H1 (cell line): ENCODE measurements around the gene NGEF. TPM values are rescaled to one million over a fixed set of nuclear protein-coding genes. Genes with fewer than 3 reads are reported as not detected.

ENCODE experiments used
- CTCF ChIA-PET: fragments of 300-600 bp; sonication (Branson Sonifier 250); formaldehyde crosslinking; loops from one replicate; lab custom pipeline; 2021; ENCODE audit not compliant: partially characterized antibody; lab: Charles Lee
- POLR2A ChIA-PET: fragments of 300-600 bp; sonication (Branson Sonifier 250); formaldehyde crosslinking; loops from one replicate; lab custom pipeline; 2021; ENCODE audit warnings: inconsistent platforms; ENCODE audit not compliant: partially characterized antibody; lab: Charles Lee
- DNase-seq, 2 experiments: peaks; one replicate each; pipeline versions ENCODE4 v3.0.0 to v3.0.0-alpha.2; 2010 to 2022; ENCODE audit warnings: low spot score in 2 of 2, low read depth in 1 of 2, mixed read lengths in 1 of 2
- FAIRE-seq: peaks from 2 replicates; lab custom pipeline; 2011; peaks lifted over from hg19 to GRCh38; lab: Jason Lieb, UNC
- H2AFZ ChIP-seq: 2 replicates; pipeline ENCODE4 v1.8.1; 2012; ENCODE audit warnings: low read length, inconsistent platforms
- H2AK5ac ChIP-seq: 2 replicates; pipeline ENCODE4 v1.6.1; 2013; ENCODE audit warnings: low read depth, low read length
- H2BK120ac ChIP-seq: replicated peaks from 2 replicates; pipeline ENCODE3; 2013; ENCODE audit warnings: low read depth, low read length, inconsistent platforms
- H2BK12ac ChIP-seq: 2 replicates; pipeline ENCODE4 v1.6.1; 2013; ENCODE audit warnings: low read depth, low read length
- H2BK15ac ChIP-seq: 2 replicates; pipeline ENCODE4 v1.6.1; 2013; ENCODE audit warnings: low read length
- H2BK20ac ChIP-seq: 2 replicates; pipeline ENCODE4 v1.6.1; 2013; ENCODE audit warnings: low read length
- H2BK5ac ChIP-seq: 2 replicates; pipeline ENCODE4 v1.6.1; 2013; ENCODE audit warnings: low read depth, low read length
- H3K14ac ChIP-seq: 2 replicates; pipeline ENCODE4 v1.6.1; 2013; ENCODE audit warnings: inconsistent platforms; ENCODE audit not compliant: insufficient read length
- H3K18ac ChIP-seq: 2 replicates; pipeline ENCODE4 v1.6.1; 2013; ENCODE audit warnings: low read length; ENCODE audit errors: extremely low read depth
- H3K23ac ChIP-seq: 2 replicates; pipeline ENCODE4 v1.6.1; 2013; ENCODE audit warnings: inconsistent platforms; ENCODE audit not compliant: insufficient read length
- H3K23me2 ChIP-seq: 2 replicates; pipeline ENCODE4 v1.6.1; 2013; ENCODE audit warnings: low read depth, low read length
- H3K27ac ChIP-seq: 2 replicates; pipeline ENCODE4 v1.6.1; 2011; ENCODE audit warnings: low read depth, low read length, inconsistent platforms
- H3K27me3 ChIP-seq, 4 experiments: replicated peaks in 1 of 4; 1 replicate in 1 of 4; 2 replicates in 3 of 4; pipeline versions ENCODE4 v1.6.1 to v1.8.1; 2011 to 2013; ENCODE audit warnings: low read length in 3 of 4, mild to moderate bottlenecking in 3 of 4, inconsistent platforms in 2 of 4, mixed read lengths in 2 of 4, moderate library complexity in 1 of 4; ENCODE audit not compliant: control insufficient read depth in 3 of 4, insufficient read depth in 3 of 4; ENCODE audit errors: extremely low read depth in 1 of 4
- H3K36me3 ChIP-seq, 4 experiments: 2 replicates each; pipeline versions ENCODE4 v1.6.1 to v1.8.1; 2011 to 2013; ENCODE audit warnings: mild to moderate bottlenecking in 4 of 4, low read length in 3 of 4, moderate library complexity in 2 of 4, control low read depth in 1 of 4, inconsistent platforms in 1 of 4; ENCODE audit not compliant: insufficient read depth in 4 of 4, control insufficient read depth in 2 of 4
- H3K4ac ChIP-seq: replicated peaks from 2 replicates; pipeline ENCODE3; 2013; ENCODE audit warnings: low read length, low read depth, mixed read lengths, inconsistent platforms; ENCODE audit not compliant: insufficient read length
- H3K4me1 ChIP-seq, 4 experiments: replicated peaks in 1 of 4; 1 replicate in 1 of 4; 2 replicates in 3 of 4; pipeline versions ENCODE4 v1.6.1 to v1.8.1; 2011 to 2013; ENCODE audit warnings: low read length in 3 of 4, inconsistent platforms in 2 of 4, mixed read lengths in 1 of 4; ENCODE audit not compliant: insufficient read depth in 4 of 4, control insufficient read depth in 3 of 4
- H3K4me2 ChIP-seq, 2 experiments: 2 replicates each; pipeline versions ENCODE4 v1.6.1 to v1.8.1; 2011 to 2013; ENCODE audit warnings: low read depth in 2 of 2, low read length in 2 of 2, control low read depth in 1 of 2, inconsistent platforms in 1 of 2, mild to moderate bottlenecking in 1 of 2; ENCODE audit not compliant: insufficient read depth in 1 of 2
- H3K4me3 ChIP-seq, 4 experiments: fragments of 200-600, 300-600 bp in 1 of 4; sonication (generic), shearing (Covaris generic), sonication (Bioruptor Twin) in 1 of 4; 2 replicates each; pipeline versions ENCODE4 v1.5.1 to v1.8.1; 2011 to 2016; ENCODE audit warnings: low read length in 4 of 4, low read depth in 3 of 4, control low read depth in 2 of 4, inconsistent platforms in 2 of 4, mild to moderate bottlenecking in 2 of 4, mixed read lengths in 1 of 4, moderate library complexity in 1 of 4; ENCODE audit not compliant: insufficient read depth in 2 of 4; ENCODE audit errors: extremely low read depth in 1 of 4
- H3K56ac ChIP-seq: replicated peaks from 2 replicates; pipeline ENCODE3; 2013; ENCODE audit warnings: low read depth, mild to moderate bottlenecking, mixed read lengths, low read length, inconsistent platforms; ENCODE audit not compliant: insufficient read length
- H3K79me1 ChIP-seq: 2 replicates; pipeline ENCODE4 v1.6.1; 2013; ENCODE audit warnings: low read depth, low read length, control low read depth
- H3K79me2 ChIP-seq, 2 experiments: 2 replicates each; pipeline versions ENCODE4 v1.6.1 to v1.8.1; 2012 to 2013; ENCODE audit warnings: low read length in 2 of 2, mild to moderate bottlenecking in 2 of 2, inconsistent platforms in 1 of 2; ENCODE audit not compliant: insufficient read depth in 2 of 2, control insufficient read depth in 1 of 2
- H3K9ac ChIP-seq, 4 experiments: replicated peaks in 1 of 4; 1 replicate in 1 of 4; 2 replicates in 3 of 4; pipeline versions ENCODE4 v1.6.1 to v1.8.1; 2011 to 2013; ENCODE audit warnings: low read depth in 3 of 4, low read length in 3 of 4, control low read depth in 2 of 4, mild to moderate bottlenecking in 2 of 4, moderate library complexity in 2 of 4, inconsistent platforms in 1 of 4; ENCODE audit errors: extremely low read depth in 1 of 4
- H3K9me3 ChIP-seq, 2 experiments: 2 replicates each; pipeline versions ENCODE4 v1.6.1 to v1.8.1; 2012 to 2013; ENCODE audit warnings: mild to moderate bottlenecking in 2 of 2, moderate library complexity in 2 of 2, control low read depth in 1 of 2, inconsistent platforms in 1 of 2, low read depth in 1 of 2, low read length in 1 of 2, mixed read lengths in 1 of 2; ENCODE audit not compliant: insufficient read depth in 2 of 2
- H4K20me1 ChIP-seq, 2 experiments: replicated peaks in 1 of 2; 2 replicates each; pipeline versions ENCODE3 to v1.8.1; 2011 to 2013; ENCODE audit warnings: inconsistent platforms in 2 of 2, low read length in 2 of 2, mild to moderate bottlenecking in 1 of 2; ENCODE audit not compliant: insufficient read depth in 2 of 2, control insufficient read depth in 1 of 2
- H4K5ac ChIP-seq: 2 replicates; pipeline ENCODE4 v1.6.1; 2013; ENCODE audit warnings: low read length, low read depth, mixed read lengths, inconsistent platforms; ENCODE audit not compliant: insufficient read length
- H4K8ac ChIP-seq: 2 replicates; pipeline ENCODE4 v1.8.0; 2013; ENCODE audit warnings: mild to moderate bottlenecking, moderate library complexity, low read length, inconsistent platforms; ENCODE audit not compliant: insufficient read depth; ENCODE audit errors: extremely low read depth
- H4K91ac ChIP-seq: replicated peaks from 2 replicates; pipeline ENCODE3; 2013; ENCODE audit warnings: low read length, mixed read lengths, inconsistent platforms; ENCODE audit not compliant: insufficient read length
- BCL11A ChIP-seq, 2 experiments: IDR thresholded peaks; one replicate each; pipeline ENCODE4 v1.6.1; 2011; ENCODE audit warnings: low read depth in 2 of 2, low read length in 2 of 2, mild to moderate bottlenecking in 2 of 2
- CTBP2 ChIP-seq: IDR thresholded peaks from 2 replicates; pipeline ENCODE4 v1.7.0; 2011; ENCODE audit warnings: borderline replicate concordance, mild to moderate bottlenecking, moderate library complexity, mixed read lengths, low read length; ENCODE audit not compliant: insufficient read depth, insufficient read length
- EP300 ChIP-seq, 2 experiments: IDR thresholded peaks; 1 replicate in 1 of 2; 2 replicates in 1 of 2; pipeline ENCODE4 v1.6.1; 2011 to 2012; ENCODE audit warnings: low read depth in 2 of 2, low read length in 2 of 2, mild to moderate bottlenecking in 2 of 2, borderline replicate concordance in 1 of 2, inconsistent platforms in 1 of 2, moderate library complexity in 1 of 2
- NANOG ChIP-seq: IDR thresholded peaks from 2 replicates; pipeline ENCODE4 v1.6.1; 2011; ENCODE audit warnings: low read length, low read depth, mild to moderate bottlenecking, inconsistent platforms; ENCODE audit not compliant: insufficient read depth, poor library complexity, severe bottlenecking
- PHF8 ChIP-seq: fragments of 200-600 bp; sonication (generic); conservative IDR thresholded peaks from 2 replicates; pipeline ENCODE4 v1.7.1; 2012; ENCODE audit warnings: low read depth, mild to moderate bottlenecking, inconsistent platforms, low read length, moderate library complexity
- POLR2AphosphoS5 ChIP-seq: IDR thresholded peaks from 2 replicates; pipeline ENCODE4 v1.6.1; 2011; ENCODE audit warnings: low read depth, low read length
- SIN3A ChIP-seq, 2 experiments: IDR thresholded peaks in 1 of 2; conservative IDR thresholded peaks in 1 of 2; 2 replicates each; pipeline ENCODE4 v1.6.1; 2011 to 2012; ENCODE audit warnings: low read length in 2 of 2, improper control_type of control experiment in 1 of 2, low read depth in 1 of 2, mild to moderate bottlenecking in 1 of 2
- TEAD4 ChIP-seq: IDR thresholded peaks from 2 replicates; pipeline ENCODE4 v1.6.1; 2012; ENCODE audit warnings: low read depth, low read length, inconsistent platforms, mixed read lengths
- WGBS, 2 experiments: shearing (Covaris generic) in 1 of 2; methylation state at CpG; one replicate each; pipeline versions ENCODE4 v1.1.6 to v1.1.7; 2013 to 2015; ENCODE audit warnings: low lambda C conversion rate in 2 of 2, mixed read lengths in 2 of 2, inconsistent platforms in 1 of 2, low coverage in 1 of 2, missing lambda C conversion rate in 1 of 2; ENCODE audit not compliant: insufficient replicate concordance in 2 of 2, insufficient coverage in 1 of 2, insufficient read length in 1 of 2; ENCODE audit errors: extremely low coverage in 1 of 2, missing lambda C conversion rate in 1 of 2; 5-methylcytosine and 5-hydroxymethylcytosine counted together
- polyA plus RNA-seq, 7 experiments: library from polyadenylated mRNA; depleted of rRNA in 3 of 7; stranded (reverse) in 5 of 7; unstranded in 2 of 7; fragments of >200 nt in 5 of 7; fragments of 200-250 nt in 2 of 7; gene quantifications; 1 replicate in 5 of 7; 2 replicates in 1 of 7; 4 replicates in 1 of 7; pipeline versions ENCODE4 v1.2.1 to v1.2.3, GENCODE V29; 2011 to 2013; ENCODE audit warnings: missing spikeins in 2 of 7, mixed read lengths in 2 of 7
- total RNA-seq: library from RNA; stranded (reverse); fragmentation: NEBNext Ultra II Directional; extraction: Animal tissue kit (Norgen Biotek cat#: 25700); gene quantifications from 2 replicates; pipeline ENCODE4 v1.2.1, GENCODE V29; 2021
- TF ChIP-seq, protein P1 (sequence below), 3 experiments: IDR thresholded peaks; 1 replicate in 2 of 3; 2 replicates in 1 of 3; pipeline versions ENCODE4 v1.5.1 to v1.6.1; 2011; ENCODE audit warnings: low read length in 3 of 3, mild to moderate bottlenecking in 3 of 3, inconsistent platforms in 2 of 3, low read depth in 1 of 3, moderate library complexity in 1 of 3; ENCODE audit not compliant: insufficient read depth in 1 of 3; ENCODE audit errors: control extremely low read depth in 1 of 3
- TF ChIP-seq, protein P2 (sequence below): IDR thresholded peaks from 2 replicates; pipeline ENCODE4 v1.6.1; 2012; ENCODE audit warnings: inconsistent platforms

NGEF gene
- total and polyA plus RNA-seq, 2 of the 8 experiments (the other 6 are each of a cell fraction or from before 2014, with no cell fraction given) = 2.7 to 3.2 TPM

DNA sequence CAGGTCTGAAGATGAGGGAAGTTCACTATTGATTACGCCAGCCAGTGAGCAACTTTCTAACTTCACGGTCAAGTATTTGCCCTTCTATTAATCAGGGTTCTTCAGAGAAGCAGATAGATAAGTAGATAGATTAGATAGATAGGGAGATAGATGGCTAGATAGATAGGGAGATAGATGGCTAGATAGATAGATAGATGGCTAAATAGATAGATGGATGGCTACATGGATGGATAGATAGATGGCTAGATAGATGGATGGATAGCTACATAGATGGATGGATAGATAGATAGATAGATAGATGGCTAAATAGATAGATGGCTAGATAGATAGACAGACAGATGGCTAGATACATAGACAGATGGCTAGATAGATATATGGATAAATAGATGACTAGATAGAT lies 42.3 kb upstream of the NGEF start:
- FAIRE-seq (no peak), DNase-seq (no peak)
- H4K20me1 ChIP-seq = no peaks in the 10 kb centered on the region
- no peak overlapping the region for H3K4me3 ChIP-seq
- no peak overlapping the region for H3K14ac ChIP-seq
- no peak overlapping the region for H3K56ac ChIP-seq
- no peaks in the 10 kb centered on the region for H3K36me3 ChIP-seq
- H2BK5ac ChIP-seq = no peak overlapping the region
- H3K4me1 ChIP-seq = peaks cover 5 to 13% (median 6%) of the 10 kb centered on the region in 4 experiments
- H2AFZ ChIP-seq = no peak overlapping the region
- peaks cover 8% of the 10 kb centered on the region; the same call in 1 of the 2 replicates for H3K23me2 ChIP-seq
- H2BK20ac ChIP-seq = no peak overlapping the region
- WGBS, 2 experiments = 94% methylated on average over 2 of the region's 2 CpGs; no CpG with 5 or more reads in 1 of the 2 experiments
- H4K91ac ChIP-seq = no peak overlapping the region
- no peak overlapping the region for H3K4me2 ChIP-seq
- ChIA-PET CTCF (interaction anchor here (0.6 to 5.1 kb wide), 9 partner anchors 10 to 196 kb away, joined by 3 to 34 read pairs (median 5); partner anchors contain the start of gene ATG16L1), POLR2A (no interaction called here)
- H3K18ac ChIP-seq = no peak overlapping the region
- no peak overlapping the region for H3K27ac ChIP-seq
- H3K9ac ChIP-seq = no peak overlapping the region
- no peak overlapping the region for H4K8ac ChIP-seq
- no peak overlapping the region for H2BK120ac ChIP-seq
- no peak overlapping the region for H2BK15ac ChIP-seq
- H3K79me2 ChIP-seq = no peaks in the 10 kb centered on the region
- no peak overlapping the region for H4K5ac ChIP-seq
- no peaks in the 10 kb centered on the region; a peak in 1 of 7 replicates for H3K27me3 ChIP-seq
- no peak overlapping the region for H3K4ac ChIP-seq
- no peaks in the 10 kb centered on the region for H3K9me3 ChIP-seq
- no peak overlapping the region for H3K23ac ChIP-seq
- H2BK12ac ChIP-seq = no peak overlapping the region
- no peaks in the 10 kb centered on the region for H3K79me1 ChIP-seq
- no peak overlapping the region for H2AK5ac ChIP-seq
- TF ChIP-seq PHF8 (no peak), CTBP2 (no peak), SIN3A (conservative IDR thresholded peaks at IDR 0.05 in 1 of 2, IDR thresholded peaks at IDR 0.05 in 1 of 2; ENCODE audit: low read depth in 1 of 2, low read length in 2 of 2) (no peak), POLR2AphosphoS5 (no peak), NANOG (no peak), TEAD4 (no peak), BCL11A (IDR thresholded peaks at IDR 0.05; ENCODE audit: low read depth in 2 of 2, low read length in 2 of 2) (no peak), EP300 (IDR thresholded peaks at IDR 0.05; ENCODE audit: borderline replicate concordance in 1 of 2, low read depth in 2 of 2, low read length in 2 of 2) (no peak)
- TF ChIP-seq, protein P1, sequence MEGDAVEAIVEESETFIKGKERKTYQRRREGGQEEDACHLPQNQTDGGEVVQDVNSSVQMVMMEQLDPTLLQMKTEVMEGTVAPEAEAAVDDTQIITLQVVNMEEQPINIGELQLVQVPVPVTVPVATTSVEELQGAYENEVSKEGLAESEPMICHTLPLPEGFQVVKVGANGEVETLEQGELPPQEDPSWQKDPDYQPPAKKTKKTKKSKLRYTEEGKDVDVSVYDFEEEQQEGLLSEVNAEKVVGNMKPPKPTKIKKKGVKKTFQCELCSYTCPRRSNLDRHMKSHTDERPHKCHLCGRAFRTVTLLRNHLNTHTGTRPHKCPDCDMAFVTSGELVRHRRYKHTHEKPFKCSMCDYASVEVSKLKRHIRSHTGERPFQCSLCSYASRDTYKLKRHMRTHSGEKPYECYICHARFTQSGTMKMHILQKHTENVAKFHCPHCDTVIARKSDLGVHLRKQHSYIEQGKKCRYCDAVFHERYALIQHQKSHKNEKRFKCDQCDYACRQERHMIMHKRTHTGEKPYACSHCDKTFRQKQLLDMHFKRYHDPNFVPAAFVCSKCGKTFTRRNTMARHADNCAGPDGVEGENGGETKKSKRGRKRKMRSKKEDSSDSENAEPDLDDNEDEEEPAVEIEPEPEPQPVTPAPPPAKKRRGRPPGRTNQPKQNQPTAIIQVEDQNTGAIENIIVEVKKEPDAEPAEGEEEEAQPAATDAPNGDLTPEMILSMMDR (IDR thresholded peaks at IDR 0.05; ENCODE audit: control extremely low read depth in 1 of 3, insufficient read depth in 1 of 3, low read depth in 1 of 3, low read length in 3 of 3) = no peak
- TF ChIP-seq, protein P2, sequence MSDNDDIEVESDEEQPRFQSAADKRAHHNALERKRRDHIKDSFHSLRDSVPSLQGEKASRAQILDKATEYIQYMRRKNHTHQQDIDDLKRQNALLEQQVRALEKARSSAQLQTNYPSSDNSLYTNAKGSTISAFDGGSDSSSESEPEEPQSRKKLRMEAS = no peak
